GM20000 (cell line): Measurements from ENCODE around the gene NUP37.

Source experiments
- DNase-seq: peaks from one replicate; pipeline ENCODE4 v3.0.0; 2012; ENCODE audit warnings: low spot score
- TF ChIP-seq, protein P1 (sequence below): IDR thresholded peaks from 2 replicates; pipeline ENCODE4 v1.5.1; 2012; ENCODE audit warnings: mild to moderate bottlenecking, control low read depth; ENCODE audit errors: extremely low read depth, missing control alignments

The NUP37 gene

DNA sequence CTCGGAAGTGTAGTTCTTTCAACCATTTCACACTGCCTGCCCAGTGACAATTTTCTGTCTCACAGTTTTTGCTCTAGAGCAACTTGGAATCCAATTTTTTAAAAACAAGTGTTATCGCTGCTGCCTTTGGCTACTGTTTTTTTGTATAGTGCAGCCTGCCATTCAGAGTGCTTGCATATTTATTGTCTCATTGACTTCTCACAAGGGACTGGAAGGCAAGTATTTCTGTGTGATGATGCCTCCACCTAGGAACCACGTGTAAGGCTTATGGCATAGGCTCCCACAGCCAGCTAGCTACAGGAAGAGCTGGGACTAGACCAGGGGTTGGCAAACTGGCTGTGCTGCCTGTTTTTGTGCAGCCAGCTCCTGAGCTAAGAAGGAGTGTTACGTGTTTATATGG, 972 bp upstream of the NUP37 start:
- TF ChIP-seq, protein P1, sequence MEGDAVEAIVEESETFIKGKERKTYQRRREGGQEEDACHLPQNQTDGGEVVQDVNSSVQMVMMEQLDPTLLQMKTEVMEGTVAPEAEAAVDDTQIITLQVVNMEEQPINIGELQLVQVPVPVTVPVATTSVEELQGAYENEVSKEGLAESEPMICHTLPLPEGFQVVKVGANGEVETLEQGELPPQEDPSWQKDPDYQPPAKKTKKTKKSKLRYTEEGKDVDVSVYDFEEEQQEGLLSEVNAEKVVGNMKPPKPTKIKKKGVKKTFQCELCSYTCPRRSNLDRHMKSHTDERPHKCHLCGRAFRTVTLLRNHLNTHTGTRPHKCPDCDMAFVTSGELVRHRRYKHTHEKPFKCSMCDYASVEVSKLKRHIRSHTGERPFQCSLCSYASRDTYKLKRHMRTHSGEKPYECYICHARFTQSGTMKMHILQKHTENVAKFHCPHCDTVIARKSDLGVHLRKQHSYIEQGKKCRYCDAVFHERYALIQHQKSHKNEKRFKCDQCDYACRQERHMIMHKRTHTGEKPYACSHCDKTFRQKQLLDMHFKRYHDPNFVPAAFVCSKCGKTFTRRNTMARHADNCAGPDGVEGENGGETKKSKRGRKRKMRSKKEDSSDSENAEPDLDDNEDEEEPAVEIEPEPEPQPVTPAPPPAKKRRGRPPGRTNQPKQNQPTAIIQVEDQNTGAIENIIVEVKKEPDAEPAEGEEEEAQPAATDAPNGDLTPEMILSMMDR, result no peak
- DNase-seq, result peak; percentile 10

DNA sequence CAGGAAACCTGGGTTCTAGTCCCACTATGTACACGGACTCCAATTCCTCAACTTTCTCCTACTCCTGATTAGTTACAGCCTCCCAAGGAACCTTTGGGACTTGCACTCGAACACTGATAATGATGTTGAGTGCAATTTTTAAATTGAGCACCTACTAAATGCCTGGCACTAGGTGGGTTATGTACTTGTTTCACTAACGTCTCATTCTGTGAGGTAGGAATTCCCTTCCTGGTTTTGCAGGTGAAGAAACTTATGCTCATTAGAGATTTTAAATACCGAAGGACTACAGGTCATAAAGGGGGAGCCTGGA, 605 bp upstream of the NUP37 start:
- no peak for DNase-seq
- TF ChIP-seq, protein P1, result no peak

DNA sequence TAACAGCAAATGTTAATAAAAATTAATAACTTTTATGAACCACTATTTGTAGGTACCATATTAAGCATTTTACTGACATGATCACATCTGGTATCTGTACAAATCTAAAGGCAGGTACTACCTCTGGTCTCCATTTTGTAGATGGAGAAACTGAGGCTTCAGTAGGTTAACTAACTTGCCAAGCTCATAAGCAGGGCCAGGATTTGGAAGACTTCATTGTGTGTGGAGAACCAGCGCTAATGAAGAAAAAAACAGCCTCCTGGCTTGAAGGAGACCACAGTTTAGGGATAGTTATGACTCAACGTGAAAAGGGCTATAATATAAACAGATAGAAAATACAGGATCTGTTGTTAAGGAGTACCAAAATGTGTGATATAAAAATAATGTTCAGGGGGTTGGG, 1.0 kb downstream of the NUP37 start:
- TF ChIP-seq, protein P1, result no peak
- DNase-seq, result no peak

DNA sequence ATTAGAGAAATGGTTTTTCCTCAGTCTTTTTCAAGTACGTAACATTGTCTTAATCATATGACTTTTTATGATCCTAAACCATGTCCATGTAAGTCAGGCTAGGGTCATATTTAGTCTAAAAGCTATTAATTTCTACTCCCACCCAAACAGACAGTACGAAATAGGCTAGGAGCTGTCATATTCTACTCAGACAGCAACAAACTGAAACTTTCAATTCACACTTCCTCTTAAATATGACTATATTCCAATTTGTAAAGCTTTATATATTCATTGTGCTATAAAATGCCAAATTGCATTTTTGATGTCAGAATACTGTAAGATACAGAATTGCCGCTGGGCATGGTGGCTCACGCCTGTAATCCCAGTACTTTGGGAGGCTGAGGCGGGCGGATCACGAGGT, 3.5 kb downstream of the NUP37 start:
- TF ChIP-seq, protein P1, result no peak
- no peak for DNase-seq

DNA sequence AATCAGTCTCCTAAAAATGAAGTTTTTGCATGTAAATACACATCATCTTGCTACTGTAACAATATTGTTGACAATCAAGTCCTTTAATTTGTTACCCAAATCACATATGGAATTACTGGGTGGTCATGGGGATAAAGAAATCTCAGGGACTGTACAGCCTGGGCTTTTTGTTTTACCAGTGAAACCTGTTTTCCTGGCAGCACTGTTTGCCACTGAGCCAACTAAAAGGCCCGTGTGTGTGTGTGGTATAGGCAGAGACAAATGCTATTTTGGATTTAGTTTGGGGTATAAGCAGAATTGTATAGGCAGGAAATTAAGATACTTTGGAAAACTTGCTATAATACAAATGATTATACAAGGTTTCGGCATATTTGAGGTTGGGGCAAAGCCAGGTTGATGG, 5.7 kb downstream of the NUP37 start:
- TF ChIP-seq, protein P1, result no peak
- no peak for DNase-seq

DNA sequence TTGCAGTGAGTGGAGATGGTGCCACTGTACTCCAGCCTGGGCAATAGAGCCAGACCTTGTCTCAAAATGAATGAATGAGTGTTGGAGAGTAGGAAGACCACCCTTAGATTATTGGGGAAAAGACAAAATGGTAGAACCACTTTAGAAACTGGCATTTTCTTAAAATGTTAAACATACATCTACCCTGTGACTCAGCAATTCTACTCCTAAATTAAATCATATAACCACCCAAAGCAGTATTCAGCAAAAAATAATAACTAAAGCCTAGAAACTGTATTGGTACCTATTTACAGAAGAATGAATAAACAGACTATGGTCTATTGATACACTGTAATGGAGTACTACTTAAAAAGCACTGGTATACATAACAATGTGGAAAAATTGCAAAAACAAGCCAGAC, 9.1 kb downstream of the NUP37 start:
- no peak for DNase-seq
- TF ChIP-seq, protein P1, result no peak

DNA sequence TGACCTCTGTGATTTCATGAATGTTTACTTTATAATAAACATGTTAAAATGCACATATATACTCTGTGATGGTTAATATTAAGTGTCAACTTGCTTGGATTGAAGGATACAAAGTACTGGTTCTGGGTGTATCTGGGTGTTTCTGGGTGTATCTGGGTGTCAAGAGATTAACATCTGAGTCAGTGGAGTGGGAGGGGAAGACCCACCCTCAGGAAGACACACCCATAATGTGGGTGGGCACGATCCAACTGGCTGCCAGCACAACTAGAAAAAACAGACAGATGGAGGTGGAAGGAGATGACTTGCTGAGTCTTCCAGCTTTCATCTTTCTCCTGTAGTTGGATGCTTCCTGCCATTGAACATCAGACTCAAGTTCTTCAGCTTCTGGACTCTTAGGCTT, 11.9 kb downstream of the NUP37 start:
- DNase-seq, result no peak
- TF ChIP-seq, protein P1, result no peak
